GM21737 (cell line): ENCODE results near the gene TFAP2C.

Experiments
- ATAC-seq: cut with Tn5 transposase; IDR thresholded peaks from one replicate; pipeline ENCODE4 v1.9.1; 2021; ENCODE audit warnings: mild to moderate bottlenecking, moderate library complexity; ENCODE audit not compliant: unreplicated experiment

TFAP2C gene

DNA sequence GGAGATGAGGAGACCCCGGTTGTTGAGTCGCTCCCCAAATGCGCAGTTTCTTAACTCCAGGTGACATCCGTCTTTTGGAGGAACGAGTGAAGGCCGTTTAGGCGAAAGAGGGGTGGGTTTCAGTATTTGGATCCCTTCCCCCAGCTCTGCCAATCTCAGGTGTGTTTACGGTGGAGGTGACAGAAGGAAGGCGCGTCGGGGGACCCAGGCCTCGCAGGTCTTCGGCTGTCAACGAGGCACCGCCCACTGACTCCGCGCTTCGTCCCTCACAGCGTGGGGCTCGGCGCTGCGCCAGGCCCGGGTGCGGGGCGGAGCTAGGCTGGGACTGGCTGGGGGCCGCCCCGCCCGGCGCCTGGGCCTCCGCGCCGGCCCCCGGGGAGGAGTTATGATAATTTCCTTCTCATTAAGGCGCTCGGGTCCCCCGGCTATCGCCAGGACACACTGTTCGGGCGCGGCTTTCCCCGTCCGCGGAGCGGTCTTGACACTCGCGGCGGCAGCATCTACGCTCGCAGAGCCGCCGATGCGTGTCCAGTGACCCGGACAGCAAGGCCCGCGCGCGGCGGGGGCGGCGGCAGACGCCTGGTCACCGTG is at the start of gene TFAP2C:
TFAP2C (plus strand) TSS at position 434 of the 591 bp plus-strand sequence. CDS start 239 bp downstream, outside the sequence.
- ATAC-seq: no peak

DNA sequence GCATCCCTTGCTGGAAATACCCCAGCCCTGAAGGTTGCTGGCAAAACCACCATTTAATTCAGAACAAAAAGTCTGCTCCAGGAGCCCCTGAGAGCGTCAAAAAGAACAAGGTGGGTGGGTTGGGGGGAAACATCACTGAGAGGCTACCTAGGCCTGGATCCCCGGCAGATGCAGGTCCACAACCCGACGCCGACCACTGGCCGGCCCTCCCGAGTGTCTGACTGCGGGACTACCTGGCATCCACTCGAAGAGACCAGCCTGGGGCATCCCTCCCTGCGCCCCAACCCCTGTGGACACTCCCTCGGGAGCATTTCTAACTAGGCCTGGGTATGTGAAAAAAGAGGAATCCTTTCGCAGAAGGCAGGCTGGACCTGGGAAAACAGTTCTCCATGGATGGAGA is 48.9 kb upstream of the TFAP2C start:
- ATAC-seq: no peak

DNA sequence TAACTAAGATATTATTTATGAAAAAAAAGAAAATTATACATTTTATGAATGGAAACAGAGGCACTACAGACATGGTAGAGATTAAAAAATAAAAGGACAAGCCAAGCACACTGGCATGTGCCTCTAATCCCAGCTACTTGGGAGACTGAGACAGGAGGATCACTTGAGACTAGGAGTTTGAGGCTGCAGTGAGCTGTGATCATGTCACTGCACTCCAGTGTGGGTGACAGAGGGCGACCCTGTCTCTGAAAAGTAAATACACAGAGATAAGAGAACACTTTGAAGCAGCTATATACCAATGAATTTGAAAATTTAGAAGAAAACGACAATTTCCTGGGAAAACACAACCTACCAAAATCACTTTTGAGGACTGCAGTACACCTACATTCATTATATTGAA is 47.4 kb upstream of the TFAP2C start:
- no peak for ATAC-seq

DNA sequence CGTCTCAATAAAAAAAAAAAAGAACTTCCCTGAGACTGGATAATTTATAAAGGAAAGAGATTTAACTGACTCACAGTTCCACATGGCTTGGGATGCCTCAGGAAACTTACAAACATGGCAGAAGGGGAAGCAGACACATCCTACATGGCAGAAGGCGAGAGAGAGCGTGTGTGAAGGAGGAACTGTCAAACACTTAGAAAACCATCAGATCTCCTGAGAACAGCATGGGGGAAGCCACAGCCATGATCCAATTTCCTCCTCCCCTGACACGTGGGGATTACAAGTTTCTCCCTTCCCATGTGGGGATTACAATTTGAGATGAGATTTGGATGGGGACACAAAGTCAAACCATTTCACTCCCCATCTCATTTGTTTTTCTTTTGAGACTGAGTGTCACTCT is 46.6 kb upstream of the TFAP2C start:
- no peak for ATAC-seq

DNA sequence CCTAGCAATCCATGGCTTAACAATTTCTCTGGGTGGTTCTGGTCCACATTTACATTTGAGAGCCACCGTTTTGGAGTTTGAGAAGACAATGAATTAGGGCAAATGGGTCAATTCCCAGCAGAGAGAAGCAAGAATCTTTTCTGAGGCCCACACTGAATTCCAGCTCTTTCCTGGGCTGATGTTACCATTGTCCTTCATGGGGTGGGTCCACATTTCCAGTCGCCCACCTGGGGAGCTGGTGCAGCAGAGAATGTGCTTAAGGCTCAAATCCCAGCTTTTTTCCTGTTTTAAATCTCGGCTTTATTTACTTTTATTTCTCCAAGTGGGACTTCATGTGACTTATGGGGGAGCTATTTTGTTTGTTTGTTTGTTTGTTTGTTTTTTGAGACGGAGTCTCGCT is 44.2 kb upstream of the TFAP2C start:
- ATAC-seq: no peak

DNA sequence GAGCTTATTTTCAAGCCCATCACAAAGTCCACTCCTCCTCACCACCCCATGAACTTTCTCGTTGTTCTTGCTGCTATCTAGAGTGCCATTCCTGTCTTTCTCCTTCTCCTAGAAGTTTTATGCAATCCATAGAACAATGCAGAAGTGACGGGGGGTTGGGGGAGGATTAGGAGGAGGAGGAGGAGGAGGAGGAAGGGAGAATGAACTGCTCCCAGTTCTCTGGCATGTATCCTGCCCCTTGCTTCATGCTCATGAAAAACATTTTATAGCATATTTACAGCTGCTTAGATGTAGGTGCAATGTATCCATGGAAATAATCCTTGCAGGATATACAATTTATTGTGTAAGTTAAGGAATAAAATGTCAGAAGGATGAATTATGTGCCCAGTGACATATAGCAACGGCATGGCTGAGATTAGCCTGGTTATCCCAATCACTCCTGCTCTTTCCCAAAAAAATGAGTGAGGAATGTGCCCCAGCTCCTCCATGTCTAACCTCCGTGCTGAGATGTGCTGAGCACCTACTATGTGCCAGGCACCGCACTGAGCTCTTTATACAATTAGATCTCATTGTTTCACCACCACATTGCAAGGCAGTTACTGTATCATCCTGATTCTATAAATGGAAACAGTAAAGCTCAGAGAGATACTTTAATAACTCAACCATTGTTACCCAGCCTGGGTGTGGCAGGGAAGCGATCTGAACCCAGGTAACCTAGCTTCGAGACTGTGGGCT is 41.6 kb upstream of the TFAP2C start:
- no peak for ATAC-seq

DNA sequence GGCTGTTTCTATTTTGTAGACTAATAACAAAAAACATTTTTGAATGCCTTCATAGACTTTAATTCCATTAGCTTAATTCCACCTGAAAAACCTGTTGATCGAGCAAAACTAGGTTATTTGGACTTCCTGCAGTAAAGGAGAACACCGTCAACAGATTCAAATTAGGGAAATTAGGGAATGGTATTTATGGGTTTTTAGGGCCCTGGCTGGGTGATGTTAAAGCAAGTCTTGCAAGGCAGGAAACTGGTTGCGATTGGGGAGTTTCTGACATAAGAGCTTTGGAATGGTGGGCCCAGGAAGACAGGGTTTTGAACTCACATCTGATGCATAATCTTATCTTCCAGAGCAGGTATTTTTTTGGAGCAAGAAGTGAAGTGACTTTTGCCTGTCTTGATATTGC is 40.1 kb upstream of the TFAP2C start:
- ATAC-seq: no peak

DNA sequence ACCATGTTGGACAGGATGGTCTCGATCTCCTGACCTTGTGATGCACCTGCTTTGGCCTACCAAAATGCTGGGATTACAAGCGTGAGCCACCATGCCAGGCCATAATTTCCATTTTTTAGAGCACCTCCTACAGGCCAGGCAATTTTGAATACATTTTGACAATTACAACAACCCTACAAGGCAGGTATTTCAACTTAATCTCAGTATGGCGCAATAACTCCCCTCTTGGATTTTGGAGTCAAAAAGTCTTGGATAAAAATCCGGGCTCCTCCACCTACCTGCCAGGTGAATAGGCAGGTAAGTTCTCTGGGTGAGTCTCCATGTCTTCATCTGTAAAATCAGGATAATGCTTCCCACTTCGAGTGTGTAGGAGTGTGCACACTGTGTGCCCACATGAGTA is 39.5 kb upstream of the TFAP2C start:
- no peak for ATAC-seq

DNA sequence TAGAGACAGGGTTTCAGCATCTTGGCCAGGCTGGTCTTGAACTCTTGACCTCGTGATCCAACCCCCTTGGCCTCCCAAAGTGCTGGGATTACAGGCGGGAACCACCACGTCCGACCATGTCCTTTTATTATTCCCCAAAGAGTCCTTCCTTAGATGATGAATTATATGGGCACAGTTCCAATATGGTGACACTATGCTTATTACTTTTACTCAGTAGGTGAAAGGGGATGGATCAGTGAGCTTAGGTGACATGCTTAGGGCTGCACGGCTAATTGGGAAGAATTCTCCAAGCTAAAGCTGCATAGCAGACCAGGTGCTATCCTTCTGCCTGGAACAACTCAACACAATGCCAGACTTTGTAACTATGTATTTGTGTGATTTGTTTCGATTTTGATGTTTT is 38.2 kb upstream of the TFAP2C start:
- ATAC-seq: no peak

DNA sequence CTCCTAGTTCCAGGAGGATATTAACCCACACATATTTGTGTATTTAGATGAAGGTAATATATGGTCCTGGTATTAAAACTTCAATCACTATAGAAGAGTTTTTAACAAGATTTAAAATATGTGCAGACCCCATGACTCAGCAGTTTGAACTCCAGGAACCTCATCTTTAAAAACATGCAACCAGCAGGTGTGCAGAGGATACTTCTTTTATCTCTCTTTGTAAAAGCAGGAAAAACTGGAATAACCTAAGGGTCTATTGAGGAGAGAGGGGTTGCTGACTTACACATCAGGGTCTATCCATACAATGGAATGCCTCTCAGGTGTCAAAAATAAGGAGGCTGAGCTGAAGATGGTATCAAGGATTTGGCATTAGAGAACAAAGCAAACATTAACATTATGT is 36.9 kb upstream of the TFAP2C start:
- no peak for ATAC-seq

DNA sequence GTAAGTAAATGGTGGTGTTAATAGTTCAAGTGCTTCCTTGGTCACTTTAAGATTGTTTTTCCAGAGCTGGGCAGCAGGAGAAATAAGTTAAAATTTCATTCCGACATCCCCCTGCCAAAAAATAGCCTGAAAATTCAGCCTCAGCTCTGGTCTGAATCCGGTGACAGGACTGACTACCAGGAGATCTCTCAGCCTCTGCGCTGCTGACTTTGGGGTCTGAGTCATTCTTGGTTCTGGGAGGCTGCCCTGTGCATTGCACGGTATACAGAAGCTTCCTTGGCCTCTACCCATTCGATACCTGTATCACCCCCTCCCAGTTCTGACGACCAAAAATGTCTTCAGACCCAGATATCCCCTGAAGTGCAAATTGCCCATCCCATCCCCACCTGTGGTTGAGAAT is 36.3 kb upstream of the TFAP2C start:
- ATAC-seq: no peak

DNA sequence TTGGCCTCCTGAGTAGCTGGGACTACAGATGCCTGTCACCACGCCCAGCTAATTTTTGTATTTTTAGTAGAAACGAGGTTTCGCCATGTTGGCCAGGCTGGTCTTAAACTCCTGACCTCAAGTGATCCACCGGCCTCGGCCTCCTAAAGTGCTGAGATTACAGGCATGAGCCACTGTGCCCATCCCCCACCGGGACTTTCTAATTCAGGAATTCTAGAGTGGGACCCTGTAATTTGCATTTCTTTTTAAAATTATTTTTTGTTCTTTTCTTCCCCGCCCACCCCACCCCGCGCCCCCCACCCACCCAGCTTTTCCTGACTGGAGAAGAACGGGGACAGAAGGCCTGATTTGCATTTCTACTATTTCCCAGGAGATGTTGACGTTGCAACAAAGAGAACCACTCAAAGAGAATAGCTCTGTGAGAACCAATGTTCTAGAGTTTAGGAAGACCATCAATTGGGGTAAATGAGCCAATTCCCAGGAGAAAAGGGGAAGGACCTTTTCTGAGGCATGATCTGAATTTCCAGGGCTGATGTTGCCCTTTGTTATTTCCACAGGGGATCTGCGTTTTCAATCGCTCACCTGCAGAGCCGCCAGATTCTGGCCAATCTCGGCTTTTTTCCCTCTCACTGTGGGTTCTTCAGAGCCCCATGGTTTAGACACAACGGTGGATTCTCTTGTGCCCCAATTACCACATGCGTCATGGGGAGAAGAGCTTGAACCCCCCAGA is 33.2 kb upstream of the TFAP2C start:
- ATAC-seq: no peak

DNA sequence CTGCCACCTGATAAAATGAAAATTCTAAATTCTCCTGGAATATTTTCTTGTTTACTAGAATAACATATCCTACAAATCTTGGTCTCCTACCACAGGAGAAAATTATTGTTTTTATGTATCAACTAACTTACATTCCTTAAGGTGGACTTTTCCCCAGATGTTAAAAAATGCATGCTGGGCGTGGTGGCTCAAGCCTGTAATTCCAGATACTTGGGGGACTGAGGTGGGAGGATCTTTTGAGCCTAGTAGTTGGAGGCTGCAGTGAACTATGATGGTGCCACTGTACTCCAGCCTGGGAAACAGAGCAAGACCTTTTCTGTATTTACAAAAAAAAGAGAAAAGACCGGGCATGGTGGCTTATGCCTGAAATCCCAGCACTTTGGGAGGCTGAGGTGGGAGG is 27.9 kb upstream of the TFAP2C start:
- no peak for ATAC-seq

DNA sequence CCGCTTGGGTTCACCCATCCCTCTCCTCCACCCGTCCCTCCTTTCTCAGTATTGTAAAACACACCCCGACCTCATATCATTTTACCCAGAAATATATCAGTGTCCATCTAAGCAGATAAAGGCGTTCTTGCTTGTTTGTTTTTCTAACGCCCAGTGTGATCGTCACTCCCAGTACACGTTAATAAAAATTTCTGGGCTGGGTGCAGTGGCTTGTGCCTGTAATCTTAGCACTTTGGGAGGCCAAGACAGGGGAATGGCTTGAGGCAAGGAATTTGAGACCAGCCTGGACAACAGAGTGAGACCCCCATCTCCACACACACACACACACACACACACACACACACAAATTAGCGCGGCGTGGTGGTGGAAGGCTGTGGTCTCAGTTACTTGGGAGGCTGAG is 24.4 kb upstream of the TFAP2C start:
- no peak for ATAC-seq

DNA sequence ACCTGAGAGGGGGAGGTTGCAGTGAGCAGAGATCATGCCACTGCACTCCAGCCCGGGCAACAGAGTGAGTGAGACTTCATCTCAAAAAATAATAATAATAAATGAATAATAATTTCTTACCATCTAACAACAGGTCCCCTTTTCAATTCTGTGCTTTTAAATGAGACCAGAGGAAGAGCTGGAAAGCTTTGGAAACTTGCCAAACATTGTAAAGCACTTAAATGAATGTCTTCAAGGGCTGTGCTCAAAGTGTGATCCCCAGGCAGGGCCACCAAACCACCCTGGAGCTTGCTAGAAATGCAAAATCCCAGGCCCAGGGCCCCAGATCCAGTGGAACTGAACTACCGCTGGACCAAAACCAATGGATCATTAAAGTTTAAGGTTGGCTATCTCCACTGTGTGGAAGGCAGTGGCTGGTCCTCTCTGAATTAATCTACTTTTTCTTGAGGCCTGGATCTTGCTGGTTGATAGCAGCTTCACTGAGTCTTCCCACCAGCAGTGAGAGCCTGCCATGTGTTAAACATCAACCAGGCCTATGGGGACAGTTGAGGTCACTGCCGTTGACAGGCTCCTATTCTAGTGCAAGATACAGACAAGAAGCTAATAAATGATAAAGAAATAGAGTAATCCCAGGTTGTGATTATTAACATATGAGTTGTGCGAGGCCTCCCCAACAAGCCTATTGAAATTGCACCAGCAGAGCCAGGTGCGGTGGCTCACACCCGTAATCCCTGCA is 23.7 kb upstream of the TFAP2C start:
- ATAC-seq: no peak

DNA sequence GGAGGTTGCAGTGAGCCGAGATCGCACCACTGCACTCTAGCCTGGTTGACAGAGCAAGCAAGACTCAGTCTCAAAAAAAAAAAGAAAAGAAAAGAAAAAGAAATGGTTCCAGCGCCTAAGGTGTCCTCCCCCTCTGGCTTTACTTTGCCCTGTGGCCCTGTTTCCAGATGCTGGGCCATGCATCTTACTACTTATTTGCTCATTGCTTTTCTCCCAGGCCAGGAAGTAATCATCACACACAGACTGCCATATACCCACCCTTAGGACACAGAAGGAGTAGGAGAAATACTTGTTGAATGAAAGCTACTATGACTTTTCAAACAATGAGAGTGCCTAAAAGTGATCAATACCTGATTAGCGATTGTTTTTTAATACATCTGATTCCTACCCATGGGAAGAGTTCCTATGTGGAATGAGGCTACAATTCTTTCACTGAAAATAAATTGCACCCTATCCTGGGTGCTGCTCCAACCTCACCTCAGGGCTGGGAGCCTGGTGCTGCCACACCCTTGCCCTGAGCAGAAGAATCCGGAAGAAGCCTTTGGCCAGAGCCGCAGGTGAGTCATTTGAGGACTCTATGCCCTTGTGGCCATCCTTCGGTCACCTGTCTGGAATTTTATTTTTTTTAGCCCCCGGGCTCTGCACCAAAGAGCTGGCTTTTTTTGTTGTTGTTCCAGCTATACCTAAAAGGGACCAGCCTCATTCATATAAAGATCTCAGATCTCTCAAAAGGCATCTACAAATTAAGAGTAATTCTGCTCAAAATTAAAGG is 22.7 kb upstream of the TFAP2C start:
- ATAC-seq: no peak

DNA sequence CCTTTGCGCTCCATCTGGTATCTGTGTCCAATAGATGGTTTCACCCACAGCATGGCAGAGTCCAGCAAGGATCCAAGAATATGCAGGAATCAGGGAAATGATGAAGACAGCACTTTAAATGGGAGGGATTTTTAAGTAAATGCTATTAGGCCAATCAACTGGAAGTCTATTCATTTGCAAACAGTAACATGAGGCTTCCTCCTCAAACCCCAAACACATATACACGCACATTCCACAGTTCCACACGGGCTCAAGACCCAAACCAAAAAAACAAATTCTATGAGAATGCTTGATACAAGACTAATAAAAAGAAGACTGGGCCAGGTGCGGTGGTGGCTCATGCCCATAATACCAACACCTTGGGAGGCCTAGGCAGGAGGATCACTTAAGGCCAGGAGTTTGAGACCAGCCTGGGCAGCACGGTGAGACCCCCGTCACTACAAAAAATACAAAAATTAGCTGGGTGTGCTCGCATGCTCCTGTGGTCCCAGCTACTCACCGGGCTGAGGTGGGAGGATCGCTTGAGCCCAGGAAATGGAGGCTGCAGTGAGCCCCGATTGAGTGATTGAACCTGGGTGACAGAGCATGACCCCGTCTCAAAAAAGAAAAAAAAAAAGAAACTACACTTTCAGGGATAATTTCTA is 21.9 kb upstream of the TFAP2C start:
- no peak for ATAC-seq

DNA sequence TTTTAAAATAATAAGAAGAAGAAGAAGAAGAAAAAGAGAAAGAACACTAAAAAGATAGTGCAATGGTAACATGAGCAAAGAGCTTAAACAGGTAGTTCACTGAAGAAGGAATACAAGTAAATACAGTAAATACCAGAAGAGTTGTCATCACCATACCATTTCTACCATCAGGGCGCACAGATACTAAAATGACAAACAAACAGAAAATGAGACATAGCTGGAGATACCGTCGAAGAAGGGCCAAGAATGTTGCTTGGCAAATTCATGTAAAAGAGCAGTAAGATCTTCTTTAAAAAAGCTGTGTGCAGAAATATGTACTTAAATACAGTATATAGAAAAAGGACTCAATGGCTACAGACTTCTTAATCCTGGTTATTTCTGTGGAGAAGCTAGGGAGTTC is 20.7 kb upstream of the TFAP2C start:
- no peak for ATAC-seq

DNA sequence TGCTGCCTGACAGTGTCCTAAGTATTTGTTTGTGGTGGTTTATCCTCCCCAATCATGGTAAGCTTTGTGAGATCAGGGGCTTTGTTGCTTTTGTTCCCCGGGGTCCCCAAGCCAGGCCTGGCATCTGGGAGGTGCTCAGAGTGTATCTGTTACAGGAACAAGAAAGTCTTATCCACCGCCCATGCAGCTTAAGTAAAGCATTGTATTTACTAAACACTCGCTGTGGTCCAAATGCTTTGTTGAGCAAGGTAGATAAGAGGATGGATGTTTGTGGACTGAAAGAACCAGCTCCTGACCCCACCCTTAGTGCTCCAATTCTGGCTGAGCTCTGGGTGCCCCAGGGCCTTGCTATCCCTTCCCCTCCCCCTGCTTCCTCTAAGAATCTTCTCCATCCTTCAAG is 19.8 kb upstream of the TFAP2C start:
- no peak for ATAC-seq

DNA sequence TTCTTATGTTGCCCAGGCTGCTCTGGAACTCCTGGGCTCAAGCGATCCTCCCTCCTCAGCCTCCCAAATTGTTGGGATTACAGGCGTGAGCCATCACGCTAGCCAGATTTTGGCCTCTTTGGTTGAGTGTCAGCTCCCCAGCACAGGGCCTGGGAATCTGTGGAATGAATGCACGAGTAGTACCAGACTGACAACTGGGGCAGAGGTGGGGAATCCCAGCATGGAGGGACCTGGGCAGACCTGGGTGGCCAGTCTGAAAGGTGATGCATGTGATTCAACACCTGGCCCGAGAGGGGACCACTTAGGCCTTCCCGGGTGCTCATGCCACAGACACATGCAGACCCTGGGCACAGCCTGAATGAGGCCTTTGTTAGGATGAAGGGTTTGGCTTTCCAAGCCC is 19.0 kb upstream of the TFAP2C start:
- ATAC-seq: no peak
